HG02885 (cell line): ENCODE data around the gene RNF125.
"Not testable (repeated sequence)": the region's sequence is repeated elsewhere in the genome, so short reads cannot be mapped to it uniquely, and the experiment has no call there.

Experiments
- ATAC-seq: cut with Tn5 transposase; IDR thresholded peaks from one replicate; pipeline ENCODE4 v1.9.1; 2021; ENCODE audit warnings: mild to moderate bottlenecking; ENCODE audit not compliant: unreplicated experiment, poor library complexity

The RNF125 gene

DNA sequence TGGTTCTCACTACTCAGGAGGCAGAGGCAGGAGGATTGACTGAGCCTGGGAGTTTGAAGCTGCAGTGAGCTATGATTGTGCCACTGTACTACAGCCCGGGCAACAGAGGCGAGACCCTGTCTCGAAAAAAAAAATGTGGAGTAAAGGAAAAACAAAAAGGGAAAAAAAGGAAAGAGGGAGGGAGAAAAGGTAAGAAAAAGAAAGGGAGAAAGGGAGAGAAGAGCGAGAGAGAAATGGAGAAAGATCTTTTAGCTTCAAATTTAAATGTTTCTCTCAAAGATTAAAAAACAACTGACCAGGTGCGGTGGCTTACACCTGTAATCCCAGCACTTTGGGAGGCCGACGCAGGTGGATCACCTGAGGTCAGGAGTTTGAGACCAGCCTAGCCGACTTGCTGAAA lies 65.2 kb downstream of the RNF125 start:
- no peak for ATAC-seq

DNA sequence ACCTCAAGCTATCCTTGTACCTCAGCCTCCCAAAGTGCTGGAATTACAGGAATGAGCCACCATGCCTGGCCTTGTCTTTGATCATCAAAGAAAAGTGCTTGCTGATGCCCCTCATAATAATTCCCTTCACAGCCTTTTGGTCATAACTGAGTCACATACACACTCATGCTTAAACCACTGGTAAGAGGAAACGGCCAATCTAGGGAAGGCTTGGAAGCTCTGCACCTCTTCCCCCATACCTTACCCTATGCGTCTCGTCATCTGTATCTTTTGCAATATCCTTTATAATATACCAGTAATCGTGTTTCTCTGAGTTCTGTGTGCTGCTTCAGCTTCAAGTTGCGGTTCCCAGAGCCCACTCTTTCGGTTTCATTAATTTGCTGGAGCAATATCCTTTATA lies 68.3 kb downstream of the RNF125 start:
- no peak for ATAC-seq

DNA sequence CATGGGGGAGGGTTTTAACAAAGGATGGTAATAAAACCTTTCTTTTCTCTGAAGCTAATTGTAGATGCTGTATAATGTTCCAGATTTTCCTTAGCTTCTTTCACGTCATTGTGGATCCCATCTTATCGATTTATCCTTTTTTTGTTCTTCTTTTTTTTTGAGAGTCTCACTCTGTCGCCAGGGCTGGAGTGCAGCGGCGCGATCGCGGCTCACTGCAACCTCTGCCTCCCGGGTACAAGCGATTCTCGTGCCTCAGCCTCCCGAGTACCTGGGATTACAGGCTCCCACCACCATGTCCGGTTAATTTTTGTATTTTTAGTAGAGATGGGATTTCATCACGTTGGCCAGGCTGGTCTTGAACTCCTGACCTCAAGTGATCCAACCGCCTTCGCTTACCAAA lies 72.2 kb downstream of the RNF125 start:
- ATAC-seq, result not testable (repeated sequence)

DNA sequence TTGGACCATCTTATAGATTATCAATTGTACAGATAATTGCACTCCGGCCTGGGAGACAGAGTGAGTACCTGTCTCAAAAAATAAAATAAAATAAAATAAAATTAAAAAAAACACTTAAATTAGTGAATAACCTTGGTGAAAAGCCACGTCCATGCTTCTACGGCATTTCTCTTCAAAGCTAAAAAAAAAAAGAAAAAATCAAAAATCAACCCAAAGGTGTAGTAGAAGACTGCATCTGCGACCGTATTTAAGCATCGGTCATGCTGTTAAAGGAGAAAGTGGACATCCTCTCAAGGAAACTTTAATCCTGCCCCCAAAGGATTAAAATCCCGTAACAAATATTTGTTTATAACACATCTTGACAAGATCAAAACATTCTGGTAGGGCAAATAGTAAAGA lies 72.7 kb downstream of the RNF125 start:
- no peak for ATAC-seq

DNA sequence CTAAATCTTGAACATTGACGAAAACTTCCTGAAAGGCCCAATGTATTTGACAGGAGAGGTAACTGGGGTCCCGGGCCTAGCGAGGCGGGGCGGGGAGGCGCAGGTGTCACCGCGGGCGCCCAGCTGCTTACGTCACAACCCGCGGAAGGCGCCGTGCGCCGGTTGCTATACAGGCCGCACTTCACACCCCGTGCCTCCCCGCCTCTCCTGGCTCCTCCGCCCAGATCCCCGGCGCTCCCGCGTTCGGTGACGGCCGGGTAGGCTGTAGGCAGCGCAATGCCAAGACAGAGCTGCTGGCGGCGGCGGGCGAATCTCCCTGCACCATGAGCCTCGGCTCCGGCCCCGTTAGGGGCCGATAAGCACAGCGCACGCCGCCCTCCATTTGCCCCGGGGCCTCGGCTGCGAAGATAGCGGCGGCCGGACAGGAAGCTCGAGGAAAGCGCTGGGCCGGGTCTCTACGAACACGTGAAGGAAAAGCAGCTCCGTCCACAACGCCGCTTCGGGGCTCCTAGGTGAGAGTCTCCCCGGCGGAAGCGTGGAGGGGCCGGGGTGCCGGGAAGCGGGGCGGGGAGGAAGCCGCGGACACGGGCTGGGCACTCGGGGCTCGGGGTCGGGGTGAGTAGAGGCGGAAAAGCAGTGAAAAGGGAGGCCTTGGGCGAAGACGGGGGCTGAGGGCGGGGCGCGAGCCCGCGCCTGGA lies 73.2 kb downstream of the RNF125 start, which contains the start of gene RNF138:
TSS of gene RNF138 (plus strand) at position 151 of the 698 bp plus-strand sequence. CDS start 903 bp downstream, outside the sequence.
- peak; percentile 62 for ATAC-seq

DNA sequence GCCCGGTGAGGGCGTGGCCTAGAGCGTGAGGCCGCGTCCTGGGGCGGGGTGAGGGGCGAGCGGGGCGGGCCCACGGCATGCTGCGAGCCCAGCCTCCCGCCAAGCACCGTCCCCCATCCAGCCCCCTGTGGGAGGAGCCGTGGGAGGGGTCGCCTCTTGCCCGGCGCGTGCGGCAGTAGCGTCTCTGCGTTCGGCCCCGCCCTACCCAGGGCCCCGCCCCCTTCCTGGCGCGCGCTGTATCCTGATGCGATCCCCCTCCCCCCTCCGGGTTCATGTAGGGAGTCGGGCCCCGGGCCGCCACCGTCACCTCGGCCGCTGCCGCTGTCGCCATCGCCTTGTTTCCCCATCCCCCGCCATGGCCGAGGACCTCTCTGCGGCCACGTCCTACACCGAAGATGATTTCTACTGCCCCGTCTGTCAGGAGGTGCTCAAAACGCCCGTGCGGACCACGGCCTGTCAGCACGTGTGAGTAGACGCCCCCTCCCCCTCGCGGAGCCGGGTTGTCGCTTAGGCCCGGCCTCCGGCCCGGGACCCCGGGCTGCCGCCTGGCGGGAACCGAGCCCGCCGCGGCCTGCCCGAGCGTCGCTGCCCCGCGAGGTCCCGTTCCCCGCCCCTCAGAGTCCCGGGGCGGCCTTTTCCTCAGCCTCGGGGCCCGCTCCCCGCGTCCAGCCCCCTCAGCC lies 73.9 kb downstream of the RNF125 start:
- ATAC-seq, result peak; percentile 81

DNA sequence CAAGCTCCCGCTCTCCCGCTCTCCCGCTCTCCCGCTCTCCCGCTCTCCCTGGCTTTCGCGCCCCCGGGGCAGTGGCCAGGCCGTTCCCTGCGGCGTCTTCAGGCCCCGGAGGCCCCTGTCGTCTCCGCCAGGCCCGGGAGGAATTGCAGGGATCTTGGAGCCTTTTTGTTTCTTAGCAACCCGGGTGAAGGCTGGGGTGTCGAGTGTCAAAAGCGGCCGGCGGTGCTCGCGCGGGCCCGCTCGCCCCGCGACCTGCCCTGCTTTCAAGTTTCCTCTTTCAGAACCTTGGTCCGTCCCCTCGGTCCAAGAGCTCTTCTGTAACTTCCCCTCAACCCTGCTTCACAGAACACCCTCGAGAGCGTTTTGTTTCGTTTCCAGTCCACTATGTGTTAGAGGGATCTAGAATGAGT lies 74.5 kb downstream of the RNF125 start:
- peak; percentile 30 for ATAC-seq

DNA sequence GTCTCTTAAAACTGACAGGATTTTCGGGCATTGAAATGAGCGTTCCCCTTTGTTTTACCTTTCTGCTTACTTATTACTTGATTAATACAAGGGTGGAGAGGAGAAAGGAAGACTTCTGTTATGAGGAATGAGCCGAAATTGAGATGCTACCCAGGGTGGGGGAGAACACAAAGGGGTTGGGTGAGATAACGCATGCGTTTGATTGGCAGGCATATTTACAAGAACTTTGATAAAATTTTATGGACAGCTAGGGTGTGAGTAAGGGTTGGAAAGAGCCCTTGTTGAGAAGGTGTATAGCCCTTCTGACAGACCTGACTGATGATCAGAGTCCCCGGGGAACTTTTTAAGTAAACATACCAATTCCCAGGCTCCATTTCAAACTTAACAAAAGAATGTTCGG lies 74.9 kb downstream of the RNF125 start:
- ATAC-seq, result no peak

DNA sequence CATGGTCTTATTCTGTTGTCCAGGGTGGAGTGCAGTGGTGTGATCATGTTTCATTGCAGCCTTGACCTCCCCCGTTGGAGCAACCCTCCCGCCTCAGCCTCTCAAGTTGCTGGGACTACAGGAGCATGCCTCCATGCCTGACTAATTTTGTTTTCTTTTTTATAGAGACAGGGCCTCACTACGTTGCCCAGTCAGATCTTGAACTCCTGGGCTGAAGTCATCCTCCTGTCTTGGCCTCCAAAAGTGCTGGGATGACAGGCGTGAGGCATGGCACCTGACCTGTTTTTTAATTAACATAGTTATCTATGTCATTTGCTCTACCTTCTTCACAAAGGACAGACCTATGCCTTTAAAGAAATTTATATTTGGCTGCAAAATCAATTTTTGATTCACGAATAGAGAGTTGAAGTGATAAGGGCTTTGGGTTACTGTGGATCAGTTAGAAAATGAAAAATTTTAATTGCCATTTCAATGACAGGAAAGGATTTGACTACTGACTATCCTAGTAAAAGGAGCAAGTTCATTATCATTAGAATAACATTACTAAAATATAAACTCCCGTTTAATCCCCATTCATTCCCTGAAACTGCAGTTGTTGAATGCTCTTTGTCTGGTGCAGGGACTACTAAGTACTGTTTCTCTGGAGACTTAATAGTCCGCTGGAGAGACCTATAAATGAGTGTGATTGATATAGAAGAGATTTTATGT lies 76.7 kb downstream of the RNF125 start:
- no peak for ATAC-seq

DNA sequence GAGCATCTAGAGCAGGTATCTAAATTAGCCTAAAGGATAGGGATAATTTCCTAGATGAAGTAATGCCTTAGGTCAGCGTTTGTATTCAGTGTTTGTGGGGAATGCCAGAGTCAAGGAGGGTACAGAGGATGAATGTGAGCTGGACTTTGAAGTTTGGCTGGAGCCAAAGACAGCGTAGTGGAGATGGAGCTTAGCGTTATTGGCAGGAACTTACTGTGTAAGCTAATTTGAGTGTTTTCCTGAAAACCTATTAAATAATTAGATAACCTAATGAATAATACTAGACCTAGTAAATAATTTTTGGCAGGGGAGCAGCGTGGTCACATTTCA lies 77.2 kb downstream of the RNF125 start:
- no peak for ATAC-seq

DNA sequence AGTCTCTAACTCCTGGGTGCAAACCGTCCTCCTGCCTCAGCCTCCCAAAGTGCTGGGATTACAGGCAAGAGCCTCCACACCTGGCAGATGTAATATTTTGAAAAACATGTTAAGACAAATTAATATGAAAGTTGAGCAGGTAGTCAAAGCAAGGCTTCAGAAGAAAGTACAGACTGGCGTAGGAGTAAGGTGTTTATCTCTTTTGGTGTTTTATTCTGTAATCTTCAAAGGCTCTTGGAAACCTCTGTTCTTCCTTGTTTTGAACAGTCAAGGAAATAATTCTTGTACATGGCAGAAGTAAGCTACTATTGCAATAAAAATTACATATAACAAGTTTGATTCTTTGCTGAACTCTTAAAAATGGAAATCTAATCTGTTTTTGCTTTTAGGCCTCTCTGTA lies 78.3 kb downstream of the RNF125 start:
- ATAC-seq, result no peak

DNA sequence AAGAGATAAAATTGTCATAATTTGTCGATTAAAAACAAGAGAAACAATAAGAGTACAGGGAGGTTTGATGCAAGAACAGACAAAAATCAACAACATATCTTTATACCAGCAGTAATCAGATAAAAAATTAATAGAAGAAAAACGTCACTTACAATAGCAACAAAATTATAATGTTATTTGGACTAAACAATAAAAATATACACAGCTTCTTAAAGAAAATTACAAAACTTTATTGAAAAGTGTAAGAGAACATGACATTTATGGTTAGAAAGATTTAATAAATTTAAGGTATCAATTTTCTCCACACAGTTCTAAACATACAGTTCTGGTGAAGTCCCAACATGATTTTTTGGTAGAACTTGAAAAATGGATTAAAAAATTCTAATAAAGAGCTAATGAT lies 85.9 kb downstream of the RNF125 start:
- ATAC-seq, result no peak

DNA sequence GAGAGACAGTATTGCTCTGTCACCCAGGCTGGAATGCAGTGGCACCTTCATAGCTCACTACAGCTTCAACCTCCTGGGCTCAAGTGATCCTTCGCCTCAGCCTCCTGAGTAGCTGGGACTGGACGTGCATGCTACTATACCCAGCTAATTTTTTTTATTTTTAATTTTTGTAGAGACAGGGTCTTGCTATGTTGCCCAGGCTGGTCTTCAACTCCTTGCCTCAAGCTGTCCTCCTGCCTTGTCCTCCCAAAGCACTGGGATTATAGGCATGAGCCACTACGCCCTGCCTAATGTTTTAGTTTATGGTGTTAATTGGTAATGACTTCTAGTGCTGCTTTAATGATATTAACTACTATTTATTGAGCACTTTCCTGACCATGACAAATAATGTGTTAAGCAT lies 91.4 kb downstream of the RNF125 start:
- no peak for ATAC-seq

DNA sequence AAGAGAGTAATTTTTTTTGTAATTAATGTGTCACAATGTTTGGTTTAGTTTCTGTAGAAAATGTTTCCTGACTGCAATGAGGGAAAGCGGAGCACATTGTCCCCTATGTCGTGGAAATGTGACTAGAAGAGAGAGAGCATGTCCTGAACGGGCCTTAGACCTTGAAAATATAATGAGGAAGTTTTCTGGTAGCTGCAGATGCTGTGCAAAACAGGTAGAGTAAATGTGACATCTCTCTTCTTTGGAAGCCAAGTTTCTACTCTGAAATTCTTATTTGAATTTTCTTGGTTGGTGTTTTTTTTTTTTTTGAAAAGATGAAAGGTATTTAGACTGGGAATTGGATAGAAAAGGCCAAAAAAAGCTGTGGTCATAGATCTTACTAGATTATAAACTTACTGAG lies 93.1 kb downstream of the RNF125 start:
- ATAC-seq, result no peak

DNA sequence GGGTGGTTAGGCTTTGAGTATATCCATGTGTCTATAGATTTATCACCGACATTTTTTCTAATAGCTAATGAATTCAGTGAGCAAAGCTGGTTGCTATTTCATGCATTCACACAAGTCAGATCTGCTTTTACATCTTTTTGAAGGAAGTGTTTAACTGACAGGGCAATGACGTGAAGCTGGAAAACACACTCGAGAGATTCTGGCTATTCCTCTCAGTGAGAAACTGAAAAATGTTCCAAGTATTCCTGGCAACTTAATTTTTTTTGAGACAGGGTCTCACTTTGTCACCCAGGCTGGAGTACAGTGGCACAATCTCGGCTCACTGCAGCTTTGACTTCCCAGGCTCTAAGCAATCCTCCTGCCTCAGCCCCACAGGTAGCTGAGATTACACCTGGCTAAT lies 94.2 kb downstream of the RNF125 start:
- ATAC-seq, result no peak

DNA sequence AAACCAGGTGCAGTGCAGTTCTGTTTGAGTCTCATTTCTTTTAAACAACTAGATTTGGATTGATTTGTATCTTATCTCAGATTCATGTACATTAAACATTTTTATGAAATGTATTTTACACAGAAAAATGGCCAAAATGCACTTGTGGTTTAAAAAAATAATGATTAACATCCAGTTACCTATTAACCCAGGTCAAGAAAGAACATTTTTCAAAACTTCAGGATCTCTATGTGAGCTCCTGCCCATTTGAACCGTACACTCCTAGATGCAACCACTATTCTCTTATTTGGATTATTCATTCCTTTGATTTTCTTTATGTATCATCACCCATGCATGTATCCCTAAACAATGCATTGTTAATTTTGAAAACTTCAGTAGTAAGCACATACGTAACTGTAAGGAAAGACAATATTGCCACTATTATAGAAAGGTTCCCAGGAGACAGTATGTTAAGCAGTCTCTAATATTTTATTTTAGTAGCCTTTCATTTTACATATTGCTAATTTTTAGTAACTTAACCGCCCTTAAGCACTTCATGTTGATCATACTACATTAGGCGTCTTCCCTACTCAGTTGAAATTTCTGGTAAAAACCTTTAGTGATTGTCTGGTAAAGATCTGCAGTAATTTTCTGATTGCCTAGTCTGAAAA lies 95.8 kb downstream of the RNF125 start:
- no peak for ATAC-seq

DNA sequence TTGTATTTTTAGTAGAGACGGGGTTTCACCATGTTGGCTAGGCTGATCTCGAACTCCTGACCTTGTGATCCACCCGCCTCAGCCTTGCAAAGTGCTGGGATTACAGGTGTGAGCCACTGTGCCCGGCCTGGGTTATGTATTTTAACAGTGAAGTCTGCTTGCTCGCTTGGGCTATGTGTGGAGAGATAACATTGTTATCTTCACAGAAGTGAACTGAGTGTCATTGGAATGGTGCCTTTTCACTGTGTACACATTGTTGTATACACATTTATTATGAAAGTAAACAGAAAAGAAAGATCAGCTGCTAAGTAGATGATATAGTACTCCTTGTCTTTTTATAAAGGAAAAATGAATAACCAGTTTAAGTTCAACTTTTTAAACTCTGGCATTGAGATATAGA lies 103.4 kb downstream of the RNF125 start:
- no peak for ATAC-seq
